Testis (tissue), 2 donors: ENCODE data around the gene ICA1L.

ENCODE experiments used
- POLR2A ChIP-seq: fragments of 450-650 bp; IDR thresholded peaks from one replicate; pipeline ENCODE4 v1.6.1; 2017; ENCODE audit warnings: antibody characterized with exemption, mild to moderate bottlenecking, moderate library complexity
- TF ChIP-seq, protein P1 (sequence below), 3 experiments: fragments of 450-650 bp in 2 of 3; fragments of 200-600 bp in 1 of 3; sonication (generic) in 1 of 3; IDR thresholded peaks; one replicate each; pipeline ENCODE4 v1.5.1; 2016 to 2019; ENCODE audit warnings: antibody characterized with exemption in 3 of 3, mild to moderate bottlenecking in 2 of 3, moderate library complexity in 1 of 3

DNA sequence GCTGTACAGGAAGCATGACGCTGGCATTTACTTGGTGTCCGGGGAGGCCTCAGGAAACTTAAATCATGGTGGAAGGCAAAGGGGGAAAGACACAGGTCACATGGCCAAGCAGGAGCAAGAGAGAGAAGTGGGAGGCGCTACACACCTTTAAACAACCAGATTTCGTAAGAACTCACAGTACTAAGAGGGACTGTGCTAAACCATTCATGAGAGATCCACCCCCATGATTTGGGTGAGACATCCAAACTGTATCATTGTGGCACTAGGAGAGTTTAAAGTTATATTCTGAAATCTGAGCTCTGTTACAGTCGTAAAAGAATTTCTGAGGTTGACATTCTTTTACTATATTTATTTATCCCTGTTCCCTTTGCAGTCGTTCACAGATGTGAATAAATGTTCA lies 116.6 kb downstream of the ICA1L start:
- TF ChIP-seq, protein P1, sequence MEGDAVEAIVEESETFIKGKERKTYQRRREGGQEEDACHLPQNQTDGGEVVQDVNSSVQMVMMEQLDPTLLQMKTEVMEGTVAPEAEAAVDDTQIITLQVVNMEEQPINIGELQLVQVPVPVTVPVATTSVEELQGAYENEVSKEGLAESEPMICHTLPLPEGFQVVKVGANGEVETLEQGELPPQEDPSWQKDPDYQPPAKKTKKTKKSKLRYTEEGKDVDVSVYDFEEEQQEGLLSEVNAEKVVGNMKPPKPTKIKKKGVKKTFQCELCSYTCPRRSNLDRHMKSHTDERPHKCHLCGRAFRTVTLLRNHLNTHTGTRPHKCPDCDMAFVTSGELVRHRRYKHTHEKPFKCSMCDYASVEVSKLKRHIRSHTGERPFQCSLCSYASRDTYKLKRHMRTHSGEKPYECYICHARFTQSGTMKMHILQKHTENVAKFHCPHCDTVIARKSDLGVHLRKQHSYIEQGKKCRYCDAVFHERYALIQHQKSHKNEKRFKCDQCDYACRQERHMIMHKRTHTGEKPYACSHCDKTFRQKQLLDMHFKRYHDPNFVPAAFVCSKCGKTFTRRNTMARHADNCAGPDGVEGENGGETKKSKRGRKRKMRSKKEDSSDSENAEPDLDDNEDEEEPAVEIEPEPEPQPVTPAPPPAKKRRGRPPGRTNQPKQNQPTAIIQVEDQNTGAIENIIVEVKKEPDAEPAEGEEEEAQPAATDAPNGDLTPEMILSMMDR (IDR thresholded peaks at IDR 0.05) = no peak
- TF ChIP-seq POLR2A = no peak
